ENCODE results near the gene PROK1. TPM values are rescaled to one million over a fixed set of nuclear protein-coding genes. Genes with fewer than 3 reads are reported as not detected.
A peak's percentile ranks its signal among the peaks of the same experiment; 100 is the strongest.

PROK1 gene
- total RNA-seq, 1 experiment from 2014 or later: not detected

GRCh38 chr1:110476028-110476765 is 25.2 kb downstream of the PROK1 start:
- H3K36me3 ChIP-seq: no peaks in the 10 kb centered on the region
- H3K4me3 ChIP-seq: no peak overlapping the region
- H3K9me3 ChIP-seq: no peaks in the 10 kb centered on the region
- DNase-seq: no peak
- H3K27me3 ChIP-seq: no peaks in the 10 kb centered on the region

GRCh38 chr1:110477041-110477440 is 26.1 kb downstream of the PROK1 start:
- no peak for DNase-seq
- Histone ChIP-seq H3K36me3 (no peaks in the 10 kb centered on the region), H3K4me3 (no peak overlapping the region), H3K9me3 (no peaks in the 10 kb centered on the region), H3K27me3 (no peaks in the 10 kb centered on the region)

- H3K36me3 ChIP-seq: no peaks in the 10 kb centered on the region
- no peaks in the 10 kb centered on the region for H3K9me3 ChIP-seq
- peak; percentile 31 for DNase-seq
- no peaks in the 10 kb centered on the region for H3K27me3 ChIP-seq
- no peak overlapping the region for H3K4me3 ChIP-seq
Observed at GRCh38 chr1:110477445-110477957, 26.6 kb downstream of the PROK1 start.

- Histone ChIP-seq H3K9me3 (no peaks in the 10 kb centered on the region), H3K27me3 (no peaks in the 10 kb centered on the region), H3K4me3 (no peak overlapping the region), H3K36me3 (no peaks in the 10 kb centered on the region)
- DNase-seq: no peak
Observed at GRCh38 chr1:110477967-110478640, 27.2 kb downstream of the PROK1 start.

GRCh38 chr1:110478886-110479285 is 27.9 kb downstream of the PROK1 start:
- no peak for DNase-seq
- Histone ChIP-seq H3K9me3 (no peaks in the 10 kb centered on the region), H3K4me3 (no peak overlapping the region), H3K27me3 (no peaks in the 10 kb centered on the region), H3K36me3 (no peaks in the 10 kb centered on the region)

- Histone ChIP-seq H3K9me3 (no peaks in the 10 kb centered on the region), H3K4me3 (no peak overlapping the region), H3K36me3 (no peaks in the 10 kb centered on the region), H3K27me3 (no peaks in the 10 kb centered on the region)
- DNase-seq: no peak
Observed at GRCh38 chr1:110480356-110481096, 29.6 kb downstream of the PROK1 start.

GRCh38 chr1:110481968-110482623 is 31.1 kb downstream of the PROK1 start:
- H3K36me3 ChIP-seq: no peaks in the 10 kb centered on the region
- H3K27me3 ChIP-seq: no peaks in the 10 kb centered on the region
- no peaks in the 10 kb centered on the region for H3K9me3 ChIP-seq
- no peak for DNase-seq
- no peak overlapping the region for H3K4me3 ChIP-seq

GRCh38 chr1:110482662-110483307 is 31.8 kb downstream of the PROK1 start:
- no peak for DNase-seq
- H3K4me3 ChIP-seq: no peak overlapping the region
- no peaks in the 10 kb centered on the region for H3K27me3 ChIP-seq
- no peaks in the 10 kb centered on the region for H3K36me3 ChIP-seq
- H3K9me3 ChIP-seq: no peaks in the 10 kb centered on the region

GRCh38 chr1:110483308-110483685 is 32.3 kb downstream of the PROK1 start:
- Histone ChIP-seq H3K4me3 (no peak overlapping the region), H3K9me3 (no peaks in the 10 kb centered on the region), H3K36me3 (no peaks in the 10 kb centered on the region), H3K27me3 (no peaks in the 10 kb centered on the region)
- no peak for DNase-seq

- no peaks in the 10 kb centered on the region for H3K27me3 ChIP-seq
Observed at GRCh38 chr1:110484801-110485200, 33.9 kb downstream of the PROK1 start.

GRCh38 chr1:110485725-110486124 is 34.8 kb downstream of the PROK1 start:
- no peaks in the 10 kb centered on the region for H3K36me3 ChIP-seq
- no peak for DNase-seq
- H3K4me3 ChIP-seq: no peak overlapping the region

More at GRCh38 chr1:110484801-110485200, 33.9 kb downstream of the PROK1 start:
- Histone ChIP-seq H3K9me3 (no peaks in the 10 kb centered on the region), H3K4me3 (no peak overlapping the region), H3K36me3 (no peaks in the 10 kb centered on the region)
- no peak for DNase-seq

GRCh38 chr1:110487726-110488125 is 36.8 kb downstream of the PROK1 start:
- no peak for DNase-seq
- no peaks in the 10 kb centered on the region for H3K36me3 ChIP-seq

More at GRCh38 chr1:110485725-110486124, 34.8 kb downstream of the PROK1 start:
- H3K9me3 ChIP-seq: no peaks in the 10 kb centered on the region
- no peaks in the 10 kb centered on the region for H3K27me3 ChIP-seq

GRCh38 chr1:110488161-110488560 is 37.2 kb downstream of the PROK1 start:
- no peaks in the 10 kb centered on the region for H3K36me3 ChIP-seq
- no peaks in the 10 kb centered on the region for H3K9me3 ChIP-seq
- H3K27me3 ChIP-seq: no peaks in the 10 kb centered on the region
- no peak for DNase-seq
- no peak overlapping the region for H3K4me3 ChIP-seq

More at GRCh38 chr1:110487726-110488125, 36.8 kb downstream of the PROK1 start:
- Histone ChIP-seq H3K9me3 (no peaks in the 10 kb centered on the region), H3K27me3 (no peaks in the 10 kb centered on the region), H3K4me3 (no peak overlapping the region)

- no peak for DNase-seq
- no peak overlapping the region for H3K4me3 ChIP-seq
- H3K36me3 ChIP-seq: no peaks in the 10 kb centered on the region
- no peaks in the 10 kb centered on the region for H3K9me3 ChIP-seq
- H3K27me3 ChIP-seq: no peaks in the 10 kb centered on the region
Observed at GRCh38 chr1:110488867-110489266, 37.9 kb downstream of the PROK1 start.

GRCh38 chr1:110489406-110489805 is 38.5 kb downstream of the PROK1 start:
- H3K9me3 ChIP-seq: no peaks in the 10 kb centered on the region
- H3K36me3 ChIP-seq: no peaks in the 10 kb centered on the region
- H3K4me3 ChIP-seq: no peak overlapping the region
- DNase-seq: no peak
- no peaks in the 10 kb centered on the region for H3K27me3 ChIP-seq

GRCh38 chr1:110489973-110490542 is 39.1 kb downstream of the PROK1 start:
- no peak for DNase-seq
- H3K27me3 ChIP-seq: no peaks in the 10 kb centered on the region
- no peaks in the 10 kb centered on the region for H3K9me3 ChIP-seq
- H3K4me3 ChIP-seq: no peak overlapping the region
- no peaks in the 10 kb centered on the region for H3K36me3 ChIP-seq

Measured in MG63 (cell line).